Lung microvascular endothelial cell (primary cell): Measurements from ENCODE around the gene ENTPD3. TPM values are rescaled to one million over a fixed set of nuclear protein-coding genes. Genes with fewer than 3 reads are reported as not detected.
A peak's percentile ranks its signal among the peaks of the same experiment; 100 is the strongest.
"Not testable (repeated sequence)": the region's sequence is repeated elsewhere in the genome, so short reads cannot be mapped to it uniquely, and the experiment has no call there.

Experiments used
- DNase-seq, 2 donors: peaks; one replicate each; pipeline versions ENCODE4 v3.0.0 to v3.0.0-alpha.2; 2010; ENCODE audit warnings: low read depth in 2 of 2
- total RNA-seq: library from RNA; depleted of rRNA; stranded (reverse); fragments of >200 nt; gene quantifications from 2 replicates; pipeline ENCODE4 v1.2.1, GENCODE V29; 2014

ENTPD3 gene
- total RNA-seq, 1 donor from 2014 or later, result not detected

DNA sequence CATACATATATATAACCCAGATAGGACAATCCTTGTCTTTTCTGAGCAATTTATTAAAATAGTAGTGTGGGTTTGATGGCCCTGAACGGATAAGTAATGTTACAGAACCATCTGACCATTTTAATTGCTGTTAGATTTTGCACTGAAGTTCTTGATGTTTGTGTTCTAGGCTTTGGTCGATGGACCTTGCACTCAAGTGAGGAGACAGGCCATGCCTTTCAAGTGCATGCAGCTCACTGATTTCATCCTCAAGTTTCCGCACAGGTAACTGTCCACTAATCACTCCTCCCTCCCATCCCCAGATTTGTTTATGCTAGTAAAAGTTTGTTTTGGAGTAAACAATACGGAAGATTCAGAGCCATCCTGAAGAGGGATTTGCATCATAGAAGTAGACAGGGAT, 71.5 kb downstream of the ENTPD3 start:
- DNase-seq, result no peak

DNA sequence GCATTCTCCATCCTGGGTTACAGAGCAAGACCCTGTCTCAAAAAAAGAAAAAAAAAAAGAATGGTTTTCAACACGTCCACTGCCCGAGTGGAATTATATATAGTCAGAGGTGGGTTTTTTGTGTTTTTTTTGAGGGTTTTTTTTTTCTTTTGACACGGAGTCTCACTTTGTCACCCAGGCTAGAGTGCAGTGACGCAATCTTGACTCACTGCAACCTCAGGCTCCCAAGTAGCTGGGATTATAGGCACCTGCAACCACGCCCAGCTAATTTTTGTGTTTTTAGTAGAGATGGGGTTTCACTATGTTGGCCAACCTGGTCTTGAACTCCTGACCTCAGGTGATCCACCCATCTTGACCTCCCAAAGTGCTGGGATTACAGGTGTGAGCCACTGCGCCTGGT, 73.5 kb downstream of the ENTPD3 start:
- DNase-seq, result not testable (repeated sequence)

DNA sequence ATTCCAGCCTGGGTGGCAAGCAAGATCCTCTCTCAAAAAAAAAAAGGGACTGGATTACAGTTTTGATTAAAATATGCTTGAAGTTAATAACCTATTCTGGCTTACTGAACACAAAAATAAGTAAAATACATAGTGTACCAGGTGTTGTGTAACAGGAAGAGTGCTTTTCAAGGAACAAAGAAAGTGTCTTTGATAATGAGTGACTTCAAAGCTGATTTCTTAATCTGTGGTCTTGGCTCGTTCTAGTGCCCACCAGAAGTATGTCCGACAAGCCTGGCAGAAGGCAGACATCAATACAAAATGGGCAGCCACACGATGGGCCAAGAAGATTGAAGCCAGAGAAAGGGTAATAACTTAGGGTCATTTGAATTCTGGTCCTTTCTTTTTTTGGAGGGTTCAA, 74.2 kb downstream of the ENTPD3 start:
- no peak for DNase-seq

DNA sequence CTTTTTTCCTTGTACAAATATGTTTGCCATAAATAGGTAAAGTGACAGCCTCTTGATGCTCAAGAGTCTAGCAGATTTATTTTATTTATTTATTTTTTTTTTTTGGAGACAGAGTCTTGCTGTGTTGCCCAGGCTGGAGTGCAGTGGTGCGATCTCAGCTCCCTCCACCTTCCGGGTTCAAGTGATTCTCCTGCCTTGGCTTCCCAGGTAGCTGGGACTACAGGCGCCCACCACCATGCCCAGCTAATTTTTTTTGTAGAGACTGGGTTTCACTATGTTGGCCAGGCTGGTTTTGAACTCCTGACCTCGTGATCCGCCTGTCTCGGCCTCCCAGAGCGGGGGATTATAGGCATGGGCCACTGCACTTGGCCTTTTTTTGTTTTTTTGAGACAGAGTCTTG, 75.9 kb downstream of the ENTPD3 start:
- not testable (repeated sequence) for DNase-seq

DNA sequence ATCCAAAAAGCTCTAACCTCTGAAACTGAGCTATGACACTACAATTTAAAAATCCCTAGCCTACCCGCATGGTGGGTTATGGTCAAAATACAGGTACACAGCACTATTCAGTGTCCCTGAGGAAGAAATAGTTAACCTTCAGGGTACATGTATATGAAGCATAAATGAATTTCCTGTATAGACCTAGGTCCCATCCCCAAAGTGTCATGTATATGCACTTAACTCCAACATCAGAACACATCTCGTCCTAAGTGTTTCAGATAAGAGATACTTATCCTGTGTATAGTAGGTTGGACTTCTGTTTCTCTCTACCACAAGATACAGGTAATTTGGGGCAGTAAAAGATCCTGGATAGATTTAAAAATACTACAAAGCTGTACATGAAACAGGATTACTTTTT, 76.6 kb downstream of the ENTPD3 start:
- no peak for DNase-seq

DNA sequence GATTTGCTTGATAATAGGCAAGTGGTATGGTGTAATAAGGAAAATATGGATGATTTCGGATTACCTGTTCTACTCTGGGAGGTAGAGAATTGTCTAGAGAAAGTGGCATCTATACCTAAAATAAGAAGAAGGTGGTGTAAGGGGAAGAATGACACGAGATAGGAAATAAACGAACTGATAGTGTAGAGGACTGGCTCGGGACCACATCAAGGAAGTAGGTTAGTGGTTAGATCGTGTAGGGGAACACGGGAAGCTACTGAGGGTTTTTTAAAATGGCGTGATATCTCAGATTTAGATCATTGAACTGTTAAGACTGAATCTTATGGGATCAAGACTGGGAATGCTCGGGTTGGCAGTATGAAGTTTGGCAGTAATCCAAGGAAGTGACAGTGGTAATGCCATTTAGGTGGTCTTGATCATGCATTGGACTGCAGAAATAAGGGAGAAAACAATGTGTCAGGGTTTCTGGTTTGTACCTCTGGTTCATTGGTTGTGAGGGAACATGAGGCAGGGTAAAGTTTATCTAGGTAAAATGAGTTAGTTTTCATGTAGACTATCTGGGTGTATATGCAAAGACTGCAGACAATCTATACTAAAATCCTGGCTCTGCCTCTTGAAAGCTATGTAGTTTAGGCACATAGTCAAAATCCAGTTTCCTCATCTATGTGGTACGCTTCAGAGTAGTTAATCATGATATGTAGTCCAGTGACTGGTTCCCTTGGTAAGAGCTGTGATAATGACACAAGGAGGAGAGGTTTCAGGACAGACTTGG, 77.5 kb downstream of the ENTPD3 start:
- no peak for DNase-seq

DNA sequence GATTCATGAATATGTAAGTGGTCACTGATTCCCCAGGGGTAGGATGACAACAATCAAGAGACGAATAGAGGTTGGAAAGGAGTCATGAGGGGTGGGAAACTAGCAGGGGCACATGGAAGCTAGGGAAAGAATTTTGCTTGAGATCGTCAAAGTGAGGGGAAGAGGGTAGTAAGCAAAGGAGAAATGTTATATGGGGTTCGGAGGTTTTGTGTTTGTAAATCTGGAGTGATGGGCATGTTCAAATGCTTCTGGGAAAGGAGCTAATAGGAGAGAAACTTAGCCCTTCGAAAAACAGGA, 78.1 kb downstream of the ENTPD3 start:
- DNase-seq, result no peak

DNA sequence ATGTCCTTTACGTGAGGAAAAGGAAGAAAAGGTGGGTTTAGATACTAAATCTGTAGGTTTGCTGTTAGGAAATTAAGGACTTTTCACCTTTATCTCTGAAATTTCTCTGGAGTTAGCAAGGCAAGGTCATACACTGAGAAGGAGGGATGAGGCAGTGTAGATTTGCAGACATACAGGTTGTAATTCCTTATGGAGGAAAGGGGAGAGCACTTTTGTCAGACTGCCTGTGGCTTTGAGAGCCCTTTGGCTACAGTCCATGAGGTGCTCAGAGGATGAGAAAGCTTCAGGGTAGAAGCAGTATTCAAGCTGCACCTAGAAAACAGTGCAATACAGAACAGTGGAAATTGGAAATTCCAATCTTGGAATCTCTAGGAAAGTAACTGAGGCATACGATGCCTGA, 78.5 kb downstream of the ENTPD3 start:
- no peak for DNase-seq

DNA sequence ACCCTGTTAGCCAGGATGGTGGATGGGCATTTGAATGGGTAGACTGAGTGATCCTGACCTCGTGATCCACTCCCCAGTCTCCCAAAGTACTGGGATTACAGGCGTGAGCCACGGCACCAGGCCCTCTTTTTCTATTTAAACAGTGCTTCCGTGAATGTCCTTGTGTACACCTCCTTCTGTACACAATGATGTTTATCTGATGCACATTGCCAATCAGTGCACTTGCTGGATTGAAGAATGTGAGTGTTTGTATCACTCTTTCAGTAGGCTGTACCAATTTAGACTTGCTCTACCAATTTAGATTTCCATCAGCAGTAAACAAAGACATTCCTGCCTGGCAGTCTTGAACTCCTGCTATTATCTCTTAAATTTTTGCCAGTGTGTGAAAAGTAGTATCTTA, 81.0 kb downstream of the ENTPD3 start:
- no peak for DNase-seq

DNA sequence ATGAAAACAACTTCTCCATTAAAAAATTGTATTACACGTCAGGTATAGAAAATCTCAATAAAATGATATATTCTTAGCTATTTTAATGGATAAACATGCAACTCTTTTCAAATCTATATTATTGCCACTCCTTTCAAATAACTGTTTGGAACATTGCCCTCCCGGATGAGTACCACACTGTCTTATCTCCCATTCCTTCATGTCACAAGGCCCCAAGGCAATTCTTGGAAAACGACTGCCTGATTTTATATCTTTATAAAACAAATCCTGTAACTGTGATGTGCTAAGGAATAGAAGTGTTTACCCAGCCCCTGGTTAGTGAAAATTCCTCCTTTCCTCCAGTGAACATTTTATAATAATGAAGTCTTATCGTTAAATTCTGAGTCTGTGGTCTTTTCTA, 83.7 kb downstream of the ENTPD3 start:
- no peak for DNase-seq

DNA sequence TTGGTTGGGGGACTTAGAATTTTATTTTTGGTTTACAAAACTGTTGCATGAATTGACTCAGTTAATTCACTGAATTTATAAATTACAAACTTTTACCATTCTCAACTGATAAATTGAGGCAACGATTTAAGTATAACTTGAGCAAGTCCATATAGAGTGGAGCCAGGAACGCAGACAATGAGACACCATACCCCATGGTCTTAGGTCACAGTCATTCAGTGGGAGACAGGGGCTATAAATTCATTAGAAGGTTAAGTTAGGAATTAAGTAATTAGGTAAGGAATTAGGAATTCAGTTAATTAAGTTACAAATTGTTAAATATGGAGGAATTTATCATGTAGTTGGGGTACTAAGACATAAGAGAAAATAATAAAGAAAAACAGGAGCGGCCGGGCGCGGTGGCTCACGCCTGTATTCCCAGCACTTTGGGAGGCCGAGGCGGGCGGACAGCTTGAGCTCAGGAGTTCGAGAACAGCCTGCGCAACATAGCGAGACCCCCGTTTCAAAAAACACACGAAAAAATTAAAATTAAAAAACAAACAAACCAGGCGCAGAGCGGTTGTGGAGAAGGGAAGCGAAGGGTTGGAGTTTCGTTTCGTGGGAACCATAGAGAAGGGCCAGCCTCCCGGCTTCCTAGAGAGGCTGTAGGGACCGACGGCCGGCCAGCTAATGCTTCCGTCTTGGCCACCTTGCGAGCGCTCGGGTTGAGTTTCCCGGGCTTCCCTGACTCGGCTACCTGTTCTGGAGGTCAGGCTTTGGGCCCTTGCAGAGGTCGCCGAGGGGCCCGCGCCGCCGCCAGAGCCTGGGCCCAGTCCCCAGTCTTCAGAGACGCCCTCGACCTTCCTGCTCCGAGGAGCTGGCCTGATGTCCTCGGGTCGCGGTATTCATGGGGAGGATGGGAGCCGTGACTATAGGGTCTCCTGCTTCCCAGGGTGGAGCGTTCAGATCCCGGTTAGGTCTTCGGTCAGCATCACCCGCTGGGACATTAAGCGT, 89.8 kb downstream of the ENTPD3 start, which contains the start of gene ZNF619:
Gene ZNF619 (plus strand): TSS at position 645 of the 993 bp plus-strand sequence. CDS start 858 bp downstream, outside the sequence.
- peak; percentile 84 to 86 for DNase-seq

DNA sequence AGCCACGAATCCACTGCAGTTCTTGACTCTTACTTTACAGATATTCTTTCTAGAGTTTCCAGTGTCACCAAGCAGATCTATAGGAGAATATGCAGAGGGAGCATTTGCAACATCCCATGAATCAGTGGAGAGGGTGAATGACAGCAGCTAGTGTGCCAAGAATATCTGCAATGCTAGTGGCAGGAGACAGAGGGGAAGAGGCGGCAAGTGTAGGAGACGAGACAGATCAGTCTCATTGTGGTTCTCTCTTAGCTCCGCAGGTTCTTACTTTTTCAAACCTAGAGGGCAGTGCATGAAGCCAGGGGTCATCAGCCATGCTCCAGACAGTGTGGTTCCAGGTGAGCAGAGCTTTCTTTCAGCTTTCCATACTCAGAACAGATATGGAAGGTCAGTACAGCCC, 90.7 kb downstream of the ENTPD3 start:
- peak; percentile 6 to 9 for DNase-seq

Other genes with a start within 250 kb of the ENTPD3 start
- gene EIF1B, start 77.5 kb upstream of the ENTPD3 start, total RNA-seq, result 11.1 and 13.3 TPM in 2 replicates
- gene RPL14, start 70.2 kb downstream of the ENTPD3 start, total RNA-seq, result 277 and 317 TPM in 2 replicates
- gene ZNF619, start 89.9 kb downstream of the ENTPD3 start, total RNA-seq, result 4.4 and 5.8 TPM in 2 replicates
- 3.5 and 6.5 TPM in 2 replicates for gene ZNF620, start 118.9 kb downstream of the ENTPD3 start, total RNA-seq
- gene ZNF621, start 137.8 kb downstream of the ENTPD3 start, total RNA-seq, result 5.0 and 6.0 TPM in 2 replicates